Muscle of back (tissue), 13 donors: Measurements from ENCODE around the gene WFDC10A. TPM values are rescaled to one million over a fixed set of nuclear protein-coding genes. Genes with fewer than 3 reads are reported as not detected.
A peak's percentile ranks its signal among the peaks of the same experiment; 100 is the strongest.
"Not testable (repeated sequence)": the region's sequence is repeated elsewhere in the genome, so short reads cannot be mapped to it uniquely, and the experiment has no call there.

ENCODE experiments used
- DNase-seq, 3 donors: peaks; one replicate each; pipeline versions ENCODE4 v3.0.0 to v3.0.0-alpha.2; 2013
- long read RNA-seq, 9 donors: transcript quantifications; one replicate each; lab custom pipeline, GENCODE V29; 2026
- polyA plus RNA-seq, 10 donors: library from polyadenylated mRNA; unstranded; fragments of 120-200 nt; gene quantifications; one replicate each; pipeline ENCODE4 v1.2.1, GENCODE V29; 2013; ENCODE audit not compliant: insufficient read length in 10 of 10

Gene WFDC10A
- polyA plus RNA-seq: not detected
- long read RNA-seq, donor 1: 0 reads
- long read RNA-seq, donor 2: 0 reads
- long read RNA-seq, donor 3: 0 reads
- long read RNA-seq, donor 4: 0 reads
- long read RNA-seq, donor 5: 0 reads
- long read RNA-seq, donor 6: 0 reads
- long read RNA-seq, donor 7: 0 reads
- long read RNA-seq, donor 8: 0 reads
- long read RNA-seq, donor 9: 0 reads

GRCh38 chr20:45629496-45630100 lies at the start of gene WFDC10A:
Gene WFDC10A (plus strand): TSS chr20:45629739. CDS start chr20:45629814, 75 bp downstream.
- peak; percentile 10 to 30 (median 20) for DNase-seq

- no peak for DNase-seq
These were observed 47.8 kb upstream of the WFDC10A start for GRCh38 chr20:45581702-45582101.

DNA sequence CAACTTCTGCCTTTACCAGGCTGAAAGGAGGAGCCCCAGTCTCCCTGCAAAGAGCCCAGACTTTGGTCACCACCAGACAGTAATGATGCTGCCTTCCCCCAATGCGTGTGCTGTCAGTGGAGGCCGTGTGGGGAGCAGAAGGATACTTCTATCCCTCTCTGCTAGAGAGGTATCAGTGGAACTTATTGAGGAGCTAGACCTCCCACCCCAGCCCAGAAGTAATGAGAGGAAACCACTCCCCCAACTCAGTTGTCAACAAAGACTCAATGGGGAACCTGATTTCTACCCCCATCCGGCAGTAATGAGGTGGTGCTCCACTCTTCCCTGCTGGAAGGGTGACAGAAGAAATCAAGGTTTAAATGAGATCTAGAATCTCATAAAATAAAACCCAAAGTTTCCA lies 46.0 kb upstream of the WFDC10A start:
- no peak for DNase-seq

GRCh38 chr20:45584294-45584693 lies 45.2 kb upstream of the WFDC10A start:
- DNase-seq: not testable (repeated sequence)

- not testable (repeated sequence) for DNase-seq
These were observed 43.6 kb upstream of the WFDC10A start for GRCh38 chr20:45585986-45586385.

GRCh38 chr20:45588800-45589199 lies 40.7 kb upstream of the WFDC10A start:
- no peak for DNase-seq

DNA sequence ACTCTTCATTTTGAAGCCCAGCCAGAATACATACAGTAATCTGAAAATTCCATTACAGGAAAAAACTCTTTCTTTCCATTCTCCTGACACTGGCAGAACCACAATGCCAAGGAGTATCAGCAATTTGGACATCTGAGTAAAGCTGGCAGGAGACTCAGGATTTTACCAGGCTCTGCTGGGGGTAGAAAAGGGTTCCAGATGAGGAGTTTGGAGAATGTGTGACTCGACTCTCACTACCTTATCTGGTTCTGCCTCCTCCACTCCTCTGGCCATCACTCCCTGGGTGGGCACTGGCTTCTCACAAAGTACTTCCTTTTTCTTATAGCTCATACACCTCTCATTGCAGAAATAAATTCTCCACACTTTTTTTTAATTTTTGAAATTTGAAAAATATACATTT lies 39.8 kb upstream of the WFDC10A start:
- no peak for DNase-seq

DNA sequence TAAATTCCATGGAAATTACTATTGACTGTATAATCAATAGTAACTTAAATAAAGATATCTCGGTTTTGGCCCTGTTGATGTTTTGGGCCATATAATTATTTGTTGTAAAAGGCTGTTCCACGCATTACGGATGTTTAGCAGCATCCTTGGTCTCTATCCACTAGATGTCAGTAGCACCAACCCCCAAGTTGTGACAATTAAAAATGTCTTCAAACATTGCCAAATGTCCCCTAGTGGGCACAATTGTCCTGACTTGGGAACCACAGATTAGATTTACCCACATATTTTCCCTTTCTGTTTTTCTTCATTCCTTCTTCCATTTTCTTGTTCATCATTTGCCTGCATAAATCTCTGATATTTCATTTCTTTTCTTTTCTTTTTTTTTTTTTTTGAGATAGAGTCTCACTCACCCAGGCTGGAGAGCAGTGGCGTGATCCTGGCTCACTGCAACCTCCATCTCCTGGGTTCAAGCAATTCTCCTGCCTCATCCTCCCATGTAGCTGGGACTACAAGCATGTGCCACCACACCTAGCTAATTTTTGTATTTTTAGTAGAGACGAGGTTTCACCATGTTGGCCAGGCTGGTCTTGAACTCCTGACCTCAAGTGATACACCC lies 36.9 kb upstream of the WFDC10A start:
- DNase-seq: peak in 2 of 3 donors; percentile 1 to 13

- no peak for DNase-seq
These were observed 36.0 kb upstream of the WFDC10A start for GRCh38 chr20:45593498-45593897.

GRCh38 chr20:45595235-45595634 lies 34.3 kb upstream of the WFDC10A start:
- DNase-seq: no peak

GRCh38 chr20:45607810-45608209 lies 21.7 kb upstream of the WFDC10A start:
- no peak for DNase-seq

DNA sequence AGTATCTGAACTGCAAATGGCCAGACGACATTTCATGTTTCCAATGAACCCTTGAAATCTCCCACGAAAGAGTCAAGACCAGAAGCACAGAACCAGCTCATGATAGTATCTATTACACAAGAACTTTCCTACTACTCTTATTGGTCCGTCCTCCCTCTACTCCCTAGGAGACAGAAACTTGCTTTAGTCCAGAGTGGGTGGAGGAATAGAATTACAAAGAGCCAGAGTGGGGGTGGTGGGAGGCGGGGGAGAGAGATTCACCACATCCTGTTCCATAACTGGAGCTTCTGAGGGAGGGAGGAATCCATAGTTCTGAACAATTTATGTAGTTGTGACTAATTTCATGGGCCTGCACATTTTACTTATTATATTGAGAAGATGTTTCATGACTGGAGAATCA lies 18.5 kb upstream of the WFDC10A start:
- DNase-seq: peak in 1 of 3 donors; percentile 71

DNA sequence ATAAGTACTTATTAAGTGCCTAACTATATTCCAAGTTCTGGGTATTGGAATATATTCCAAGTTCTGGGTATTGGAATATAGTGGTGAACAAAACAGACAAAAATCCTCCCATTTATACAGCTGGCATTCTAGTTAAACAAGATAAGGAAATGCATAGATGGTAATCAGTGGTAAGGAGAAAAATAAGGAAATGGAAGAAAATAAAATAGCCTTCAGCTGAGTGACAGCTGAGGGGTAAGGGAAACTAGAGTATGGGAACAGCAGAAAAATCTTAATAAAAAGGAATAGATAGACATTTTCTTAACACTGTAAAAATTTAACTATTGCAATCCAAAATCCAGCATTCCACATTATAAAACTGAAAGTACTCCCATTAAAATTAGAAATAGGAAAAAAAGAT lies 17.2 kb upstream of the WFDC10A start:
- DNase-seq: no peak

DNA sequence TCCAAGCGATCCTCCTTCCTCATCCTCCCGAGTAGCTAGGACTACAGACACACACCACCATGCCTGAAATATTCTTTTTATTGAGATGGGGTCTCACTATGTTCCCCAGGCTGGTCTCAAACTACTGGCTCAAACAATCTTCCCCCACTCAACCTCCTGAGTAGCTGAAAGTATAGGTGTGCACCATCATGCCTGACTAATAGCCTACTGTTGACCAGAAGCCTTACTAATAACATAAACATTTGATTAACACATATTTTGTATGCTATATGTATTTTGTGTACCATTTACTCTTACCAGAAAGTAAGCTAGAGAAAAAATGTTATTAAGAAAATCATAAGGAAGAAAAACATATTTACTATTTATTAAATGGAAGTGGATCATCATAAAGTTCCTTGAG lies 11.9 kb upstream of the WFDC10A start:
- no peak for DNase-seq

GRCh38 chr20:45621593-45621992 lies 7.9 kb upstream of the WFDC10A start:
- no peak for DNase-seq

GRCh38 chr20:45626540-45626939 lies 3.0 kb upstream of the WFDC10A start:
- DNase-seq: no peak

- DNase-seq: no peak
These were observed 832 bp downstream of the WFDC10A start for GRCh38 chr20:45630371-45630770.

GRCh38 chr20:45631184-45631583 lies 1.6 kb downstream of the WFDC10A start, which contains the start of gene WFDC9:
Gene WFDC9 (minus strand): TSS chr20:45631284. CDS start chr20:45610181, 21,103 bp downstream.
- no peak for DNase-seq

GRCh38 chr20:45636513-45636912 lies 7.0 kb downstream of the WFDC10A start:
- no peak for DNase-seq

- DNase-seq: no peak
These were observed 10.1 kb downstream of the WFDC10A start for GRCh38 chr20:45639687-45640086.

GRCh38 chr20:45641076-45641475 lies 11.5 kb downstream of the WFDC10A start:
- not testable (repeated sequence) for DNase-seq

DNA sequence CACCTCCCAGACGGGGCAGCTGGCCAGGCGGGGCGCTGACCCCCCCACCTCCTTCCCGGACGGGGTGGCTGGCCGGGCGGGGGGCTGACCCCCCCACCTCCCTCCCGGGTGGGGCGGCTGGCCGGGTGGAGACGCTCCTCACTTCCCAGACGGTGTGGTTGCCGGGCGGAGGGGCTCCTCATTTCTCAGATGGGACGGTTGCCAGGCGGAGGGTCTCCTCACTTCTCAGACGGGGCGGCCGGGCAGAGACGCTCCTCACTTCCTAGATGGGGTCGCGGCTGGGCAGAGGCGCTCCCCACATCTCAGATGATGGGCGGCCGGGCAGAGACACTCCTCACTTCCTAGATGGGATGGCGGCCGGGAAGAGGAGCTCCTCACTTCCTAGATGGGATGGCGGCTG lies 16.3 kb downstream of the WFDC10A start:
- DNase-seq: not testable (repeated sequence)

DNA sequence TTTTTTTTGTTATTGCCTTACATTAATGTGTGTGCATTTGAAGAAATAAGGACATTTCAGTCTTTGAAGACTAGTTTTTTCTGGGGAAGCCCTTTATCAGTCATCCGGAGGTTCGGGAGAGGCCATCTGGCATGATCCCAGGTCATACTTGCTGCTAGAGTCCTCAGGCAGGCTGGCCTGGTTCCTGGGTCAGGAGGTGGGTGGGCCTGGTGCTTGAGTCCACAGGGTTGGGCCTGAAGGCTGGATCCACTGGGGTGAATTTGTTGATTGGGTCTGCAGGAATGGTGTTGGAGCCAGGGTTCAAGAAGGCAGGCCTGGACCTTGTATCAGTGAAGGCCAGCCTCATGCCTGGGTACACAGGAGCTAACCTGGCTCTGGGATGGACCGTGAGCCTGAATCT lies 17.3 kb downstream of the WFDC10A start:
- no peak for DNase-seq
